HCT116 (cell line): ENCODE results near the gene GPR26. TPM values are rescaled to one million over a fixed set of nuclear protein-coding genes. Genes with fewer than 3 reads are reported as not detected.

Experiments used
- ATAC-seq: fragments of 200-7000 bp; cut with Tn5 transposase; 2 replicates; pipeline ENCODE4 v1.9.1; 2020; ENCODE audit warnings: mild to moderate bottlenecking, moderate library complexity
- BruUV-seq: library from RNA; stranded (reverse); fragments of 400-500 nt; replicated peaks from 2 replicates; lab custom pipeline; 2021; lab: Mats Ljungman, UMichigan
- CTCF ChIA-PET: fragments of 300-600 bp; sonication (Branson Sonifier 250); formaldehyde crosslinking; loops from one replicate; lab custom pipeline; 2021; ENCODE audit warnings: antibody characterized with exemption; lab: Charles Lee
- POLR2A ChIA-PET: fragments of 300-600, 350-600 bp; sonication (Branson Sonifier 250); formaldehyde crosslinking; loops from one replicate; lab custom pipeline; 2021; ENCODE audit warnings: antibody characterized with exemption; lab: Charles Lee
- RAD21 ChIA-PET, 2 experiments: fragments of 300-600 bp; sonication (Branson Sonifier 250); formaldehyde crosslinking; loops; one replicate each; lab custom pipeline; 2023; ENCODE audit warnings: low total read pairs in 2 of 2; ENCODE audit not compliant: uncharacterized antibody in 2 of 2, unreplicated experiment in 2 of 2, low non-redundant PET in 1 of 2; lab: Charles Lee
- DNase-seq: peaks from one replicate; pipeline ENCODE4 v3.0.0-alpha.2; 2010; ENCODE audit warnings: low read depth, low spot score
- H2AFZ ChIP-seq: fragments of 200-600 bp; shearing (Covaris generic), sonication (generic); 2 replicates; pipeline ENCODE4 v1.6.1; 2017; ENCODE audit warnings: low read depth, mixed run types, mixed read lengths, antibody characterized with exemption, low read length; ENCODE audit not compliant: poor library complexity, severe bottlenecking
- H3K27ac ChIP-seq: 2 replicates; pipeline ENCODE4 v1.5.1; 2012; ENCODE audit warnings: low read depth, low read length
- H3K27me3 ChIP-seq: fragments of 200-600 bp; sonication (generic); 2 replicates; pipeline ENCODE4 v1.6.1; 2016; ENCODE audit warnings: mixed run types, low read length, mixed read lengths; ENCODE audit not compliant: insufficient read depth
- H3K36me3 ChIP-seq, 2 experiments: fragments of 200-500 bp in 1 of 2; fragments of 200-600 bp in 1 of 2; sonication (Bioruptor generic) in 1 of 2; sonication (generic) in 1 of 2; 2 replicates each; pipeline versions ENCODE4 v1.5.1 to v1.6.1; 2014 to 2016; ENCODE audit warnings: low read length in 2 of 2, inconsistent platforms in 1 of 2, mixed read lengths in 1 of 2, mixed run types in 1 of 2; ENCODE audit not compliant: insufficient read depth in 2 of 2, control insufficient read depth in 1 of 2
- H3K4me1 ChIP-seq, 2 experiments: fragments of 200-600 bp in 1 of 2; sonication (generic) in 1 of 2; 2 replicates each; pipeline versions ENCODE4 v1.5.1 to v1.6.1; 2012 to 2017; ENCODE audit warnings: low read length in 2 of 2, inconsistent platforms in 1 of 2, mild to moderate bottlenecking in 1 of 2, mixed read lengths in 1 of 2, mixed run types in 1 of 2, moderate library complexity in 1 of 2; ENCODE audit not compliant: insufficient read depth in 2 of 2, control insufficient read depth in 1 of 2
- H3K4me2 ChIP-seq: fragments of 200-600 bp; sonication (generic); 2 replicates; pipeline ENCODE4 v1.6.1; 2017; ENCODE audit warnings: mixed run types, low read length, mixed read lengths
- H3K4me3 ChIP-seq, 2 experiments: fragments of 200-600 bp in 1 of 2; sonication (generic) in 1 of 2; replicated peaks in 1 of 2; 2 replicates each; pipeline ENCODE4 v1.5.1; 2011 to 2016; ENCODE audit warnings: low read length in 2 of 2, control low read depth in 1 of 2, low read depth in 1 of 2, mild to moderate bottlenecking in 1 of 2, mixed read lengths in 1 of 2, mixed run types in 1 of 2
- H3K79me2 ChIP-seq: fragments of 200-600 bp; sonication (generic); 2 replicates; pipeline ENCODE4 v1.6.1; 2017; ENCODE audit warnings: mild to moderate bottlenecking, mixed run types, low read length, moderate library complexity, mixed read lengths; ENCODE audit not compliant: insufficient read depth
- H3K9ac ChIP-seq: fragments of 200-600 bp; sonication (generic); 2 replicates; pipeline ENCODE4 v1.6.1; 2016; ENCODE audit warnings: low read length, mixed read lengths
- H3K9me2 ChIP-seq: fragments of 200-600 bp; sonication (generic), shearing (Covaris generic); 2 replicates; pipeline ENCODE4 v1.6.1; 2017; ENCODE audit warnings: mixed run types, mild to moderate bottlenecking, moderate library complexity; ENCODE audit not compliant: insufficient read depth
- H3K9me3 ChIP-seq, 2 experiments: fragments of 200-500 bp in 1 of 2; fragments of 200-600 bp in 1 of 2; sonication (Bioruptor generic) in 1 of 2; sonication (generic) in 1 of 2; 2 replicates each; pipeline ENCODE4 v1.6.1; 2014 to 2017; ENCODE audit warnings: low read length in 2 of 2, mixed read lengths in 2 of 2, inconsistent platforms in 1 of 2, low read depth in 1 of 2, mild to moderate bottlenecking in 1 of 2, mixed run types in 1 of 2, moderate library complexity in 1 of 2; ENCODE audit not compliant: control insufficient read depth in 1 of 2, insufficient read depth in 1 of 2
- H4K20me1 ChIP-seq: fragments of 200-600 bp; sonication (generic), shearing (Covaris generic); 2 replicates; pipeline ENCODE4 v1.6.1; 2017; ENCODE audit warnings: mixed run types, mild to moderate bottlenecking, moderate library complexity; ENCODE audit not compliant: insufficient read depth
- CBX3 ChIP-seq: IDR thresholded peaks from 2 replicates; pipeline ENCODE4 v1.6.1; 2012; ENCODE audit warnings: low read depth
- CEBPB ChIP-seq: IDR thresholded peaks from 2 replicates; pipeline ENCODE4 v1.6.1; 2012; ENCODE audit warnings: low read depth
- ELF1 ChIP-seq: IDR thresholded peaks from 2 replicates; pipeline ENCODE4 v1.6.1; 2012; ENCODE audit warnings: low read depth, borderline replicate concordance
- EZH2phosphoT487 ChIP-seq: fragments of 200-600 bp; IDR thresholded peaks from 2 replicates; pipeline ENCODE4 v1.6.1; 2018; ENCODE audit warnings: antibody characterized with exemption, borderline replicate concordance
- FOSL1 ChIP-seq: IDR thresholded peaks from 2 replicates; pipeline ENCODE4 v1.6.1; 2012; ENCODE audit warnings: low read depth
- JUND ChIP-seq: IDR thresholded peaks from 2 replicates; pipeline ENCODE4 v1.6.1; 2012
- SIN3A ChIP-seq: IDR thresholded peaks from 2 replicates; pipeline ENCODE4 v1.6.1; 2012; ENCODE audit warnings: low read depth
- SRF ChIP-seq: IDR thresholded peaks from 2 replicates; pipeline ENCODE4 v1.6.1; 2012; ENCODE audit warnings: low read depth
- ZNF274 ChIP-seq: fragments of 200-500 bp; sonication (Bioruptor generic); IDR thresholded peaks from 2 replicates; pipeline ENCODE4 v1.6.1; 2014; ENCODE audit warnings: mild to moderate bottlenecking, low read depth, low read length, inconsistent platforms
- intact Hi-C: fragments of 100-400 bp; cut with micrococcal nuclease; formaldehyde crosslinking; loops from 2 replicates; pipeline ENCODE4 v1.10.0; 2022
- total RNA-seq: library from RNA; stranded (reverse); gene quantifications from one replicate; pipeline ENCODE4 v1.2.1, GENCODE V29; 2021; ENCODE audit not compliant: unreplicated experiment
- TF ChIP-seq, protein P1 (sequence below), 3 experiments: fragments of 200-600 bp in 1 of 3; sonication (generic) in 1 of 3; IDR thresholded peaks in 2 of 3; conservative IDR thresholded peaks in 1 of 3; 2 replicates each; pipeline ENCODE4 v1.5.1; 2012 to 2017; ENCODE audit warnings: low read depth in 2 of 3, low read length in 2 of 3, antibody characterized with exemption in 1 of 3, borderline replicate concordance in 1 of 3, control low read depth in 1 of 3, mild to moderate bottlenecking in 1 of 3, mixed read lengths in 1 of 3, mixed run types in 1 of 3, moderate library complexity in 1 of 3; ENCODE audit not compliant: insufficient read depth in 1 of 3
- TF ChIP-seq, protein P2 (sequence below): IDR thresholded peaks from 2 replicates; pipeline ENCODE4 v1.6.1; 2012
- TF ChIP-seq, protein P3 (sequence below): IDR thresholded peaks from 2 replicates; pipeline ENCODE4 v1.6.1; 2012; ENCODE audit warnings: low read depth
- TF ChIP-seq, protein P4 (sequence below): IDR thresholded peaks from 2 replicates; pipeline ENCODE4 v1.6.1; 2012

Gene GPR26
- total RNA-seq, 1 experiment from 2014 or later = not detected

DNA sequence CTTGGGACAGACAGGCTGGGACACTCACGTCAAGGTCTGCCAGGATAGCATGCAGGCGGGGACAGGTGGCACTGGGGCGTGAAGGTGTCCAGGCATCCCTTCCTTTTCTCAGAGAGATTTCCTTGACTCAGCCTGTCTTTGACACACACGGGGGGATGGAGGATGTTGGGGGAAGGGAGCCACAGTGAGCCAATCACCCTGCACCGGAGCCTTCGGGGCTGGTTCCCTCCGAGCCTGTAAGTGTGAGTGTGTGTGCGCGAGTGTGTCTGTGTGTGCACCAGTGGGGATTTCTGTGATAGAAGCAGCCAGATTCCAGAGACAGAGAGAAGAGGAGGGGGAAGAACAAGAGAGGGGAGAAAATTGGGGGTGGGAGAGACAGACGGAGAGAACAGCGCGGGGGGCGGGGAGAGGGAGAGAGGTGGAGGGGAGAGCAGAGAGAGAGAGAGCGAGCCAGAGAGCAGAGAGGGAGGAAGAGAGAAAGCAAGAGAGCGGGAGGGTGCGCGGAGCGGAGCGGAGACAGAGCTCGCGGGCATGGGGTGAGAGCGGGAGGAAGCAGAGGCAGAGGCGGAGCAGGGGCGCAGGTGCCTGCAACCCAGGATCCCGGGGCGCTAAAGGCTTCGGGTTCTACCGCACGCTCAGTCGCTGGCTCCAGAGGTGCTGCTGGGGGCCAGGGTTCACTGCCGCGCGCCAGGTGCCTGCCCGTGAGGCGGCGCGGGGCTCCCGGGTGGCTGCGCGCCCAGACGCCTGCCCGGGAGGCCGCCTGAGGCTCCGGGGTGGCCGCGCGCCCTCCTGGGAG is 466 bp upstream of the GPR26 start:
- H3K79me2 ChIP-seq = no peaks in the 10 kb centered on the region
- CTCF ChIA-PET = no interaction called here
- no TSS peak for BruUV-seq
- TF ChIP-seq SIN3A = no peak
- TF ChIP-seq, protein P1, sequence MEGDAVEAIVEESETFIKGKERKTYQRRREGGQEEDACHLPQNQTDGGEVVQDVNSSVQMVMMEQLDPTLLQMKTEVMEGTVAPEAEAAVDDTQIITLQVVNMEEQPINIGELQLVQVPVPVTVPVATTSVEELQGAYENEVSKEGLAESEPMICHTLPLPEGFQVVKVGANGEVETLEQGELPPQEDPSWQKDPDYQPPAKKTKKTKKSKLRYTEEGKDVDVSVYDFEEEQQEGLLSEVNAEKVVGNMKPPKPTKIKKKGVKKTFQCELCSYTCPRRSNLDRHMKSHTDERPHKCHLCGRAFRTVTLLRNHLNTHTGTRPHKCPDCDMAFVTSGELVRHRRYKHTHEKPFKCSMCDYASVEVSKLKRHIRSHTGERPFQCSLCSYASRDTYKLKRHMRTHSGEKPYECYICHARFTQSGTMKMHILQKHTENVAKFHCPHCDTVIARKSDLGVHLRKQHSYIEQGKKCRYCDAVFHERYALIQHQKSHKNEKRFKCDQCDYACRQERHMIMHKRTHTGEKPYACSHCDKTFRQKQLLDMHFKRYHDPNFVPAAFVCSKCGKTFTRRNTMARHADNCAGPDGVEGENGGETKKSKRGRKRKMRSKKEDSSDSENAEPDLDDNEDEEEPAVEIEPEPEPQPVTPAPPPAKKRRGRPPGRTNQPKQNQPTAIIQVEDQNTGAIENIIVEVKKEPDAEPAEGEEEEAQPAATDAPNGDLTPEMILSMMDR (IDR thresholded peaks at IDR 0.05 in 2 of 3, conservative IDR thresholded peaks at IDR 0.05 in 1 of 3; ENCODE audit: borderline replicate concordance in 1 of 3, insufficient read depth in 1 of 3, low read depth in 2 of 3, low read length in 2 of 3) = no peak
- no peak for TF ChIP-seq CEBPB
- TF ChIP-seq, protein P2, sequence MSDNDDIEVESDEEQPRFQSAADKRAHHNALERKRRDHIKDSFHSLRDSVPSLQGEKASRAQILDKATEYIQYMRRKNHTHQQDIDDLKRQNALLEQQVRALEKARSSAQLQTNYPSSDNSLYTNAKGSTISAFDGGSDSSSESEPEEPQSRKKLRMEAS = no peak
- TF ChIP-seq, all 23 proteins: peak for 0
- H3K36me3 ChIP-seq = no peaks in the 10 kb centered on the region
- no peak overlapping the region for H3K4me2 ChIP-seq
- no peaks in the 10 kb centered on the region for H3K4me1 ChIP-seq
- H3K27ac ChIP-seq = no peak overlapping the region
- no peak for DNase-seq
- intact Hi-C loops = no loop called here
- ATAC-seq = no peak
- no peaks in the 10 kb centered on the region for H3K9me3 ChIP-seq
- peaks cover 53% of the 10 kb centered on the region for H3K27me3 ChIP-seq
- H3K4me3 ChIP-seq = no peak overlapping the region
- POLR2A ChIA-PET = no interaction called here
- H4K20me1 ChIP-seq = no peaks in the 10 kb centered on the region
- H2AFZ ChIP-seq = no peak overlapping the region
- no peak overlapping the region for H3K9ac ChIP-seq
- H3K9me2 ChIP-seq = no peaks in the 10 kb centered on the region
- RAD21 ChIA-PET = no interaction called here

DNA sequence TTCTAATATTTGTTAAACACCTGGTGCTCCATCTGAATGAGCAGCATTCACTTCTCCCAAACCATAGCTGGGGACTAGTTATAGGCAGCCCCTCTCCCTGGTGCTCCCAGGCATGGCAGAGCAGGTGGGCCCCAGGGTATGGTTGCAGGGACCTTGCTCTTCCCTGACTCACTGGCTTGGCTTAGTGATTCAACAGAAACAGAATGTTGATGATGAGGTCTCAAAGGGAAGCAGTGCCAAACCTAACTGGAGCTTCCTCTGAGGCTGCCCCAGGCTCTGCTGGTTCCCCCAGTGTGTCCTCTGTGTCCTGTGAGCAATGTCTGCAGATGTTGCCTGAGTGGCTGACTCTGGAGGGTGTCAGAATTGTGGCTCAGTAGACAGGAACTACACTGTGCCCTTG is 3.7 kb downstream of the GPR26 start:
- no peaks in the 10 kb centered on the region for H3K36me3 ChIP-seq
- H3K9me3 ChIP-seq = no peaks in the 10 kb centered on the region
- H3K4me3 ChIP-seq = no peak overlapping the region
- no peak overlapping the region for H3K4me2 ChIP-seq
- BruUV-seq = no TSS peak
- H3K27me3 ChIP-seq = peaks cover 68% of the 10 kb centered on the region
- H3K27ac ChIP-seq = no peak overlapping the region
- H3K4me1 ChIP-seq = no peaks in the 10 kb centered on the region
- no peaks in the 10 kb centered on the region for H3K79me2 ChIP-seq
- ChIA-PET RAD21 (interaction anchor here in 1 of 2 experiments (0.6 kb wide), 1 partner anchor 11 kb away, joined by 3 read pairs; no protein-coding TSS in a partner anchor), CTCF (no interaction called here), POLR2A (no interaction called here)
- H4K20me1 ChIP-seq = no peaks in the 10 kb centered on the region
- H3K9me2 ChIP-seq = no peaks in the 10 kb centered on the region
- no peak overlapping the region for H2AFZ ChIP-seq
- no peak overlapping the region for H3K9ac ChIP-seq
- ATAC-seq (no peak), DNase-seq (no peak)
- intact Hi-C loops = no loop called here
- TF ChIP-seq, protein P3, sequence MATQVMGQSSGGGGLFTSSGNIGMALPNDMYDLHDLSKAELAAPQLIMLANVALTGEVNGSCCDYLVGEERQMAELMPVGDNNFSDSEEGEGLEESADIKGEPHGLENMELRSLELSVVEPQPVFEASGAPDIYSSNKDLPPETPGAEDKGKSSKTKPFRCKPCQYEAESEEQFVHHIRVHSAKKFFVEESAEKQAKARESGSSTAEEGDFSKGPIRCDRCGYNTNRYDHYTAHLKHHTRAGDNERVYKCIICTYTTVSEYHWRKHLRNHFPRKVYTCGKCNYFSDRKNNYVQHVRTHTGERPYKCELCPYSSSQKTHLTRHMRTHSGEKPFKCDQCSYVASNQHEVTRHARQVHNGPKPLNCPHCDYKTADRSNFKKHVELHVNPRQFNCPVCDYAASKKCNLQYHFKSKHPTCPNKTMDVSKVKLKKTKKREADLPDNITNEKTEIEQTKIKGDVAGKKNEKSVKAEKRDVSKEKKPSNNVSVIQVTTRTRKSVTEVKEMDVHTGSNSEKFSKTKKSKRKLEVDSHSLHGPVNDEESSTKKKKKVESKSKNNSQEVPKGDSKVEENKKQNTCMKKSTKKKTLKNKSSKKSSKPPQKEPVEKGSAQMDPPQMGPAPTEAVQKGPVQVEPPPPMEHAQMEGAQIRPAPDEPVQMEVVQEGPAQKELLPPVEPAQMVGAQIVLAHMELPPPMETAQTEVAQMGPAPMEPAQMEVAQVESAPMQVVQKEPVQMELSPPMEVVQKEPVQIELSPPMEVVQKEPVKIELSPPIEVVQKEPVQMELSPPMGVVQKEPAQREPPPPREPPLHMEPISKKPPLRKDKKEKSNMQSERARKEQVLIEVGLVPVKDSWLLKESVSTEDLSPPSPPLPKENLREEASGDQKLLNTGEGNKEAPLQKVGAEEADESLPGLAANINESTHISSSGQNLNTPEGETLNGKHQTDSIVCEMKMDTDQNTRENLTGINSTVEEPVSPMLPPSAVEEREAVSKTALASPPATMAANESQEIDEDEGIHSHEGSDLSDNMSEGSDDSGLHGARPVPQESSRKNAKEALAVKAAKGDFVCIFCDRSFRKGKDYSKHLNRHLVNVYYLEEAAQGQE = no peak
- TF ChIP-seq EZH2phosphoT487 (no peak), CEBPB (no peak), ZNF274 (no peak), SRF (no peak), ELF1 (no peak), FOSL1 (no peak), JUND (no peak), CBX3 (no peak)
- TF ChIP-seq, protein P4, sequence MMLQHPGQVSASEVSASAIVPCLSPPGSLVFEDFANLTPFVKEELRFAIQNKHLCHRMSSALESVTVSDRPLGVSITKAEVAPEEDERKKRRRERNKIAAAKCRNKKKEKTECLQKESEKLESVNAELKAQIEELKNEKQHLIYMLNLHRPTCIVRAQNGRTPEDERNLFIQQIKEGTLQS = no peak
